Stimulated activated CD4-positive, alpha-beta T cell treated with anti-CD3 and anti-CD28 coated beads, Interleukin-15, amount 100 ng/mL, for 24 hours (primary cell): ENCODE results near the gene NFATC2.

ENCODE experiments used
- DNase-seq: peaks from one replicate; pipeline ENCODE4 v3.0.0-alpha.2; 2020

Gene NFATC2

DNA sequence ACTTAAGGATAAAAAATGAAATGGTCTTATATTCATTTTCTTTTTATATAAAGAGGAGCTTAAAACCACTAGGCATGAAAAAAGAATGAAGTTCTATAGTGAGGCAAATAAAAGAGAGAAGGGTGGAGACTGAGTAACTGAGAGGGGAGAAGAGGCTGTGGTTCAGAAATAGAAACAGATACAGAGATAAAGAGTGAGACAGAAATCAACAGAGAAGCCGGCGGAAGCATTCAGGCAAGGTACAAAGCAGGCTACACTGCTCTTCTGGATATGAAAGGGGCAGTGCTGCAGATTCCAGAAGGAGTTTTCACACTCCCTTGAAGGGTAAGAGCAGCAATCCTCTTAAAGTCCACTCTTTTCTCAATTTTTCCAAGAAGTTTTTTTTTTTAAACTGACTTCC, 29.9 kb downstream of the NFATC2 start:
- peak; percentile 47 for DNase-seq

- DNase-seq = peak; percentile 59
These were observed 30.5 kb downstream of the NFATC2 start for GRCh38 chr20:51511861-51512619.

DNA sequence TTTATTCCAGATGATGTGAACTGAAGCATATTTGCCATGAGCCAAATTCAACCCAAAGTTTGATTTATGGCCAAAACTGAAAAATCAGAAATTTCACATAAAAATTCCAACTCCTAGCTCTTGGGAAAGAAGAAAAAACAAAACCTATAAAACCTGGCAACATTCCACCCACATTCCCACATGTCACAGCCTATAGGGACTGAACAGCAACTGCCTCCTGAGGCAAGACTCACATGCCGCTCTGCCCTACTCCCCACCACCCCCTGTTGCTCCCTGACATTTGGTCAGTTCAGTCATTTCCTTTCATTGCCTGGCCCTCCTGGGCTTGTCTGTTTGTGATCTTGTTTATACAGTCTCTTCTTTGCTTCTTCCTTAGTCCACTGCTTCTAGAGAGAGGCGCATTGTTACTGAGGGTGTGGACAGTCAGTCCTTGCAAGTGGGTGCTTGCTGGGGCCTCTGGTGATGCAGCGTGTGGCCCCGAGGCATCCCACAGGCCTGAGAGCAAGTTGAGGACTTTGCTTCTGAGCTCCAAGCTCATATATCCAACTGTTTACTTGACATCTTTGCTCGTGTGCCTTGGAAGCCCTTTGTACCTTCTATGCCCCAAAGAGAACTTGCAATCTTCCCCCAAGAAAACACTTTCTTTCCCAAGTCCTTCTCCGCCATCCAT, 31.4 kb downstream of the NFATC2 start:
- DNase-seq = no peak

DNA sequence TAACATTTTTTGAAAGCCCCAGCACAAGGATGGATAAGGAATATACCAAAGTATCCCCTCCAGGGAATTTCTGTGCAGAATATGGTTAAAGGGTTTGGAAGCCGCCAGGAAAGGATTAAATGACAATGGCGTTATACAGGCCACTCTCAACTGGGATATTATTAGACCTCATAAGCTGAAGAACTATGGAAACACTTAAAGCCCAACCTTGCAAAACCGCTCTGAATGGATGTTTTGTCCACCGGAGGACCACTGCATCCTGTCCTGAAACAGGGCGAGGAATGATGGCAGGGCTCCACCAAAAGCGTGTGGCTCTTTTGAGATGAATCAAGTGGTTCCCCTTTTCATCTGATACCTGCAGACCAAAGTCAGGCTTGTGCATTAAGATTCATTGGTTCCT, 32.4 kb downstream of the NFATC2 start:
- DNase-seq = no peak

GRCh38 chr20:51509208-51509607, 33.3 kb downstream of the NFATC2 start:
- DNase-seq = no peak

GRCh38 chr20:51508780-51509179, 33.7 kb downstream of the NFATC2 start:
- no peak for DNase-seq

GRCh38 chr20:51508158-51508557, 34.4 kb downstream of the NFATC2 start:
- DNase-seq = no peak

- no peak for DNase-seq
These were observed 35.1 kb downstream of the NFATC2 start for GRCh38 chr20:51507216-51508036.

- no peak for DNase-seq
These were observed 35.8 kb downstream of the NFATC2 start for GRCh38 chr20:51506527-51507215.

DNA sequence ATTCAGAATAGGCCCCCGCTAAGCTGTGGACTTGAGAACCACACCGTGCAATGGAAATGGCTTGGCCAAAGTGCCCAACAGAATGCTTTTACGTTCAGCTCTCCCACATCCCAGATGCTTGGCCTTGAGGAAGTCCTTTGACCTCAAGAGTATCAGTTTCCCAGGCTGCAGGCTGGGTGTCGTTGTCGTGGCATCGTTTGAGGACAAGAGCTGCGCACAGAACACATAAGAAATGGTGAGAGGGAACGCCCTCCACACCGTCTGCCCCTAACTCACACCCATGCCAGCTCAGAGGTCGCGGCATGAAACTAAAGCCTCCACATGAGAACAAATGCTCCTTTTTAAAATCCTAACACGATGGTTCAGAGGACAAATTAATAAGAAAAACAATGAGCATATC, 37.0 kb downstream of the NFATC2 start:
- DNase-seq = no peak

GRCh38 chr20:51503376-51503775, 39.1 kb downstream of the NFATC2 start:
- DNase-seq = no peak

- no peak for DNase-seq
These were observed 41.6 kb downstream of the NFATC2 start for GRCh38 chr20:51500936-51501335.

GRCh38 chr20:51500311-51500710, 42.2 kb downstream of the NFATC2 start:
- DNase-seq = peak; percentile 54

- DNase-seq = no peak
These were observed 43.6 kb downstream of the NFATC2 start for GRCh38 chr20:51498765-51499540.

- peak; percentile 75 for DNase-seq
These were observed 44.7 kb downstream of the NFATC2 start for GRCh38 chr20:51497542-51498467.

GRCh38 chr20:51496964-51497363, 45.6 kb downstream of the NFATC2 start:
- no peak for DNase-seq

DNA sequence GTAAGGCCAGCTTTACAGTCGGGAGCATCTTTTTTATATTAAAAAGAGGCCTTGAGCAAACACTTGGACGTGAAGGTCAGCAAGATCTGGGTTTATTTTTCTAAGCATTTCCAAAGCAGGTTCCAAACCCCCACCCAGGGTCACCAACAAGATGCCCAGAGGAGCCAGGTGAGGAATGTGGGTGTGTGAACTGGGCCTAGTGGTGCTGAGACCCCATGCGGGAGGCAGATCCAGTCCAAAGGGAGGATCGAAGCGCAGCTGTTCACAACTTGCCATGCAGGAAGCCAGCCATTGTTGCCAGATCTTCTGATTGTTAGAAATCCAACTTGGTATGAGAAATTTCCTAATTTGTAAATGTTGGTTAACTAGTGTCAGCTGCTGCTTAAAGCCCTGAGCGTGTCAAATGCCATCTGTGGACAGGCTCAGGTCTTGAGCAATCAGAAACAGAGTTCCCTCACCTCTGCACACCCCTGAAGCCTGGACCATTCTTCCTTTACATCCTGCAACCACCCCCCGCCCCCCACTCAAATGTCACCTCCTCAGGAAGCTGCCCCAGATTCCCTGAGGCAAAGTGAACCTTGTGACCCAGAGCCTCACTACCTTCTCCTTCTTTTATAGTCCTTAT, 46.5 kb downstream of the NFATC2 start:
- DNase-seq = no peak

GRCh38 chr20:51495291-51495690, 47.2 kb downstream of the NFATC2 start:
- DNase-seq = no peak

DNA sequence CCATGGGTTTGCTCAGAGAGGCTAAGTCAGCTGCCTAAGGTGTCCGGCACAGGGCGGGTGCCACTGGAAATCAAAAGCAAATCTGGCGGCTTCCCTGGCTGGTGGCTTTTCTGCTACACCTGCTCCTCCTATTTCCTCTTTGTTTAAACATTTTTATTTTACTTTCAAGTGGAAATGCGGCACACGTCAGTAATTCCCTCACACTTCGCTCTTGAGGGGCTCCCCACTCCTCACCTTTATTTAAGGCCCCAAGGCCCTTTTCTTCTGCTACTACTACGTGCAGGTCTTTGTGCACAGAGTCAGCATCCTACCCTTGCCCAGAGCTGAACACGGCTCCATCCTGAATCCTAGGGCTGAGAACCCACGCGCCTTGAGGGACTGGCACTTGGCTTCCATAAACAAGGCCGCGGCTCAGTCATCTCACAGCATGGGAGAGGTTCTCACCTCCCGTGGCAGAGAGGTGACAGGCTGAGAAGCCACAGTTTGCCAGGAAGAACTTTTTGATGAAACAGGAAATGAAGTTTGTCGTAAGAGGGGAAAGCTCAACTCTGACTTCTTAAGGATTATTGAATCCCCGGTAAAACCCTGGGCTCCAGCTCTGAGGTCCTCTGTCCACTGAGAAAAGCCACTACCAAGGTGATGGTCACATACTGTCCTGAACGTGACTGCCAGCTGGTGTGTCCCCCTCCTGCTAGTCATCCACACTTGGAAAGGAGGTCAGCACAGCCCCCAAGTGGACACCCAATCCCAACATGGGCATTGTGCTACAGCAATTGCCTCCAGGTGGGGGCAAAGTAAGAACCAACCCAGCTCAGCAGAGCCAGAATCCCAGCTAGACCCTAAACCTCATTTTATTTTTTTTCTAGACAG, 48.0 kb downstream of the NFATC2 start:
- peak; percentile 61 for DNase-seq
